Fibroblast of pulmonary artery (primary cell): ENCODE results near the gene UVRAG.
A peak's percentile ranks its signal among the peaks of the same experiment; 100 is the strongest.

Source experiments
- DNase-seq: peaks from one replicate; pipeline ENCODE4 v3.0.0-alpha.2; 2010; ENCODE audit warnings: low read depth
- H3K4me3 ChIP-seq: replicated peaks from 2 replicates; pipeline ENCODE4 v1.5.1; 2011; ENCODE audit warnings: low read depth, mild to moderate bottlenecking, control low read depth, low read length, moderate library complexity
- TF ChIP-seq, protein P1 (sequence below): IDR thresholded peaks from 2 replicates; pipeline ENCODE4 v1.5.1; 2011; ENCODE audit warnings: mild to moderate bottlenecking, control low read depth, low read length, inconsistent platforms; ENCODE audit errors: missing control alignments

UVRAG gene

DNA sequence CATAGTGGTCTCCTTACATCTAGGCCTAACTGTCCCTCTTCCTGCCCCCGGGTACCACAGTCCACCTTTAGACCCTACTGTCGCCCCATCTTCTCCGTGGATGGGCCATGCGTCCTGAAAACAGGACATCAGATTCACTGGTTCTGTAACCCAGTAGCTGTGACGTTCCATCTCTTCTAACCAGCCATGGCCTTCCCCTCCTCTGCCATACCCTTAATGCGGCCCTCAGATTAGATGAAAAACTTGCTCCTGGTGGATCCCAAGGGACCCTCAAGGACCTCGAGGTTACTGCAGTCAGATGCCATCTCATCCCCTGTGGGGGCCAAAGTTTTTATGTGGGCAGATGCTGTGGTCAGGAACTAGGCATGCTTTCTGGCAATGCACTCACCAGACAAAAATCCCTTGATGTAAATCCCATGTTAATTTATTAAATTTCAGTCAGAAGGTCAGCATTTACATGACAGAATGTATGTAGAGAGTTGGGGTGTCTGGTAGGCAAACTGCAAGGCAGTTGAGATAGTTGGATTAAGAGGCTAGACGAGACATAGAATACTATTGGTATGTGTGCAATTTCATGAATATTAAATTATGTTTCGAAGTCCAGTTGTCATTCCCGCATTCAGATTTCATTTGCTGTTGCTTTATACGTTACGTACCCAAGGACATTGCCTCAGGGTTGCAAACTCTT lies 327.0 kb downstream of the UVRAG start:
- TF ChIP-seq, protein P1, sequence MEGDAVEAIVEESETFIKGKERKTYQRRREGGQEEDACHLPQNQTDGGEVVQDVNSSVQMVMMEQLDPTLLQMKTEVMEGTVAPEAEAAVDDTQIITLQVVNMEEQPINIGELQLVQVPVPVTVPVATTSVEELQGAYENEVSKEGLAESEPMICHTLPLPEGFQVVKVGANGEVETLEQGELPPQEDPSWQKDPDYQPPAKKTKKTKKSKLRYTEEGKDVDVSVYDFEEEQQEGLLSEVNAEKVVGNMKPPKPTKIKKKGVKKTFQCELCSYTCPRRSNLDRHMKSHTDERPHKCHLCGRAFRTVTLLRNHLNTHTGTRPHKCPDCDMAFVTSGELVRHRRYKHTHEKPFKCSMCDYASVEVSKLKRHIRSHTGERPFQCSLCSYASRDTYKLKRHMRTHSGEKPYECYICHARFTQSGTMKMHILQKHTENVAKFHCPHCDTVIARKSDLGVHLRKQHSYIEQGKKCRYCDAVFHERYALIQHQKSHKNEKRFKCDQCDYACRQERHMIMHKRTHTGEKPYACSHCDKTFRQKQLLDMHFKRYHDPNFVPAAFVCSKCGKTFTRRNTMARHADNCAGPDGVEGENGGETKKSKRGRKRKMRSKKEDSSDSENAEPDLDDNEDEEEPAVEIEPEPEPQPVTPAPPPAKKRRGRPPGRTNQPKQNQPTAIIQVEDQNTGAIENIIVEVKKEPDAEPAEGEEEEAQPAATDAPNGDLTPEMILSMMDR: no peak
- DNase-seq: no peak
- no peak overlapping the region for H3K4me3 ChIP-seq

- H3K4me3 ChIP-seq: no peak overlapping the region
- TF ChIP-seq, protein P1: no peak
- no peak for DNase-seq
These were observed 328.3 kb downstream of the UVRAG start for GRCh38 chr11:76143274-76143673.

DNA sequence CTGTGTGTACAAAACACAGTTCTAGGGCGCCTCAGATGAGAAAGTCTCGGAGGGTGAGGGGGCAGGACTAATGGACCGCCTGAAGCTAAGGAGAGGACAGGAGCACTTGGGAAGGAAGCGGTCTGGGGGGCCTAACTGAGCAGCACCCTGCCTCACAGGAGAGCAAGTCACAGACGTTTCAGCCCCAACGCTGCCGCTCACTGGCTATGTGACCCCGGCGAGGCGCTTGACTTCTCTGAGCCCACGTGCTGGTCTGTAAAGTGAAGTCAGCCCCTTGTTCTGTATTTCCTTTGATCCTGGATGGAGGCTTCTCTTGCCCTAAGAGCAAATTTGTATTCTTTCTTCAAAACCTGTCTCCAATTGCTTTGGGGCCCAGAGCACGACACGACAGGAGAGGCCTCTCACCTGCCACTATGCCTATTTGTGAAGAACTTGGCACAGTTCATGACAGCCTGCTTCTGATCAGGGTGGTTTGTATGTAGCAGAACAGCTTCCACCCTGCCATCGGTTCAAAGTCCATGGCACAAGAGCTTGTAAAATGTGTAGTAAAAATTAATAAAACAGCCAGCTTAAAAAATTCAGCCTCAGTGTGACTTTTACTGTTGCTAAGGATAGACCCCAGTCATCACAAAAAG lies 332.2 kb downstream of the UVRAG start:
- DNase-seq: no peak
- TF ChIP-seq, protein P1: no peak
- H3K4me3 ChIP-seq: no peak overlapping the region

- H3K4me3 ChIP-seq: no peak overlapping the region
- DNase-seq: no peak
- TF ChIP-seq, protein P1: no peak
These were observed 333.2 kb downstream of the UVRAG start for GRCh38 chr11:76148231-76148630.

GRCh38 chr11:76148941-76149613 lies 334.1 kb downstream of the UVRAG start:
- no peak overlapping the region for H3K4me3 ChIP-seq
- TF ChIP-seq, protein P1: no peak
- DNase-seq: peak; percentile 7

GRCh38 chr11:76149713-76150112 lies 334.7 kb downstream of the UVRAG start:
- TF ChIP-seq, protein P1: no peak
- no peak for DNase-seq
- no peak overlapping the region for H3K4me3 ChIP-seq

- TF ChIP-seq, protein P1: no peak
- H3K4me3 ChIP-seq: no peak overlapping the region
- no peak for DNase-seq
These were observed 335.1 kb downstream of the UVRAG start for GRCh38 chr11:76150141-76150540.
